ENCODE results near the gene ATP5PD. TPM values are rescaled to one million over a fixed set of nuclear protein-coding genes. Genes with fewer than 3 reads are reported as not detected.
A peak's percentile ranks its signal among the peaks of the same experiment; 100 is the strongest.

ATP5PD gene
- total RNA-seq, 1 experiment from 2014 or later: 413 TPM

DNA sequence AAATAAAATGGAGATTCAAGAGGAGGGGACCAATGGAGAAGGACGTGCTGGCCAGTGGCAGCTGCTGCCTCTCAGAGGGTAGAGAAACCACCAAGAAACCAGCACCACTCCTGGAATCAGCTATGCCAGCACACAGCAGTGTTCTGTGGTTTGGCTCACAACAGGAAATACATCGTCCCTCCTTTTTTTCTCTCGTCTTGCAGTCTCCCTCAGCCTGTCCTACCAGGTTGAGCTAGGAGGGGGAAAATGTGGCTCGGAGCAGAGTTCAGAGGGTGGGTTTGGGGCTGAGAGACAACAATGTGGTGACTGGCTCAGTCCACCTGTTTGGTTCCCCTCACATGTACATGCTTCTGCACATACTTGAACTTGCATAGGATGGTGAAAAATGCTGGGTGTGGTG, 21.1 kb upstream of the ATP5PD start:
- no peaks in the 10 kb centered on the region for H3K9me3 ChIP-seq (ENCODE audit: control insufficient read depth, insufficient read depth, low read depth, low read length)
- CTCF ChIA-PET: interaction anchor here (2.8 kb wide), 1 partner anchor 38 kb away, joined by 13 read pairs; no protein-coding TSS in a partner anchor
- peak; percentile 42; the same call in 1 of the 2 replicates for ATAC-seq

DNA sequence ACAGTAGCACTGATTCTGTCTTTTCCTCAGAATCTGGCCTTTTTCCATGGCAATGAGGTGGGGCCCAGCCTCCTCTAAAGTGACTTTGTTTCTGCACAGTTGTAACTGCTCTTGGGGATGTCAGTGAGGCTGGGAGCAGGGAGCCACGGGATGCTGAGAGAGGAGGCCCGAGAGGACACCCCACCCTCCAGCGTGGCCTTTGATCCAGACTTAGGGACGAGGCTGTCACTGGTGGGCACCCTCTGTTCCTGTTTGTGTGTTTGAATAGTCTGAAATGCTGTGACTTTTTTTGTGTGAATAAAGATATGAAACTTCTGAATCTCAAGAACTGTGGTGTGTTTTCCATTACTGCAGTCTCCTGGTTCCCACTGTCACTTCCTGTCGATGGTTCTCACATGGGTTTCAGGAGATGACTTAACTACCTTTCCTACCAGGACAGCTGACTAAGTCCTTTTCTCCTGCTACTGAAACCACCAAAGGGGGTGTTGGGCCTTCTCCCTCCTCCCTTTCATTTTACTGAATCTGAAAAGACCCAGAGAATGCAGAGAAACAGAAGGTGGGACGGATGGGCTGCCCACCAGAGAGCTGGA, 18.9 kb upstream of the ATP5PD start:
- no TSS peak for BruUV-seq (replicated peaks)
- DNase-seq (ENCODE audit: low read depth, low spot score): no peak
- Histone ChIP-seq H3K36me3 (ENCODE audit: control insufficient read depth, insufficient read depth, low read length) (0 out of 2 replicates have a peak, but pooled peaks cover 2% of the 10 kb centered on the region), H3K4me3 (ENCODE audit: low read depth in 2 of 2, low read length in 2 of 2) (no peak overlapping the region), H3K9me3 (ENCODE audit: control insufficient read depth, insufficient read depth, low read depth, low read length) (no peaks in the 10 kb centered on the region), H3K27ac (ENCODE audit: low read length) (no peak overlapping the region), H3K27me3 (ENCODE audit: control insufficient read depth, insufficient read depth, low read length) (no peaks in the 10 kb centered on the region), H3K4me1 (ENCODE audit: control insufficient read depth, insufficient read depth, low read length) (no peaks in the 10 kb centered on the region)
- CTCF ChIA-PET: interaction anchor here (0.5 to 0.9 kb wide), 2 partner anchors 39 to 78 kb away, joined by 3 read pairs; no protein-coding TSS in a partner anchor
- no peak for ATAC-seq
- TF ChIP-seq, protein P1, sequence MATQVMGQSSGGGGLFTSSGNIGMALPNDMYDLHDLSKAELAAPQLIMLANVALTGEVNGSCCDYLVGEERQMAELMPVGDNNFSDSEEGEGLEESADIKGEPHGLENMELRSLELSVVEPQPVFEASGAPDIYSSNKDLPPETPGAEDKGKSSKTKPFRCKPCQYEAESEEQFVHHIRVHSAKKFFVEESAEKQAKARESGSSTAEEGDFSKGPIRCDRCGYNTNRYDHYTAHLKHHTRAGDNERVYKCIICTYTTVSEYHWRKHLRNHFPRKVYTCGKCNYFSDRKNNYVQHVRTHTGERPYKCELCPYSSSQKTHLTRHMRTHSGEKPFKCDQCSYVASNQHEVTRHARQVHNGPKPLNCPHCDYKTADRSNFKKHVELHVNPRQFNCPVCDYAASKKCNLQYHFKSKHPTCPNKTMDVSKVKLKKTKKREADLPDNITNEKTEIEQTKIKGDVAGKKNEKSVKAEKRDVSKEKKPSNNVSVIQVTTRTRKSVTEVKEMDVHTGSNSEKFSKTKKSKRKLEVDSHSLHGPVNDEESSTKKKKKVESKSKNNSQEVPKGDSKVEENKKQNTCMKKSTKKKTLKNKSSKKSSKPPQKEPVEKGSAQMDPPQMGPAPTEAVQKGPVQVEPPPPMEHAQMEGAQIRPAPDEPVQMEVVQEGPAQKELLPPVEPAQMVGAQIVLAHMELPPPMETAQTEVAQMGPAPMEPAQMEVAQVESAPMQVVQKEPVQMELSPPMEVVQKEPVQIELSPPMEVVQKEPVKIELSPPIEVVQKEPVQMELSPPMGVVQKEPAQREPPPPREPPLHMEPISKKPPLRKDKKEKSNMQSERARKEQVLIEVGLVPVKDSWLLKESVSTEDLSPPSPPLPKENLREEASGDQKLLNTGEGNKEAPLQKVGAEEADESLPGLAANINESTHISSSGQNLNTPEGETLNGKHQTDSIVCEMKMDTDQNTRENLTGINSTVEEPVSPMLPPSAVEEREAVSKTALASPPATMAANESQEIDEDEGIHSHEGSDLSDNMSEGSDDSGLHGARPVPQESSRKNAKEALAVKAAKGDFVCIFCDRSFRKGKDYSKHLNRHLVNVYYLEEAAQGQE (IDR thresholded peaks at IDR 0.05; ENCODE audit: insufficient read depth in 1 of 2, low read depth in 2 of 2, low read length in 1 of 2): no peak
- TF ChIP-seq, protein P2, sequence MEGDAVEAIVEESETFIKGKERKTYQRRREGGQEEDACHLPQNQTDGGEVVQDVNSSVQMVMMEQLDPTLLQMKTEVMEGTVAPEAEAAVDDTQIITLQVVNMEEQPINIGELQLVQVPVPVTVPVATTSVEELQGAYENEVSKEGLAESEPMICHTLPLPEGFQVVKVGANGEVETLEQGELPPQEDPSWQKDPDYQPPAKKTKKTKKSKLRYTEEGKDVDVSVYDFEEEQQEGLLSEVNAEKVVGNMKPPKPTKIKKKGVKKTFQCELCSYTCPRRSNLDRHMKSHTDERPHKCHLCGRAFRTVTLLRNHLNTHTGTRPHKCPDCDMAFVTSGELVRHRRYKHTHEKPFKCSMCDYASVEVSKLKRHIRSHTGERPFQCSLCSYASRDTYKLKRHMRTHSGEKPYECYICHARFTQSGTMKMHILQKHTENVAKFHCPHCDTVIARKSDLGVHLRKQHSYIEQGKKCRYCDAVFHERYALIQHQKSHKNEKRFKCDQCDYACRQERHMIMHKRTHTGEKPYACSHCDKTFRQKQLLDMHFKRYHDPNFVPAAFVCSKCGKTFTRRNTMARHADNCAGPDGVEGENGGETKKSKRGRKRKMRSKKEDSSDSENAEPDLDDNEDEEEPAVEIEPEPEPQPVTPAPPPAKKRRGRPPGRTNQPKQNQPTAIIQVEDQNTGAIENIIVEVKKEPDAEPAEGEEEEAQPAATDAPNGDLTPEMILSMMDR (IDR thresholded peaks at IDR 0.05): no peak
- TF ChIP-seq SIN3A (IDR thresholded peaks at IDR 0.05; ENCODE audit: borderline replicate concordance, insufficient read depth, low read depth, low read length) (no peak), POLR2AphosphoS5 (IDR thresholded peaks at IDR 0.05; ENCODE audit: low read depth, low read length) (no peak), TCF7L2 (IDR thresholded peaks at IDR 0.05; ENCODE audit: low read depth, low read length) (no peak)
- in situ Hi-C loops (cut with HindIII; ENCODE audit: low pct_unique_long_range_greater_than_20kb, low sequenced_read_pairs): no loop called here
- POLR2A ChIA-PET: no interaction called here
- intact Hi-C loops (cut with micrococcal nuclease; ENCODE audit: unreplicated experiment): no loop called here

More for the DNA sequence above, 21.1 kb upstream of the ATP5PD start:
- Histone ChIP-seq H3K4me1 (ENCODE audit: control insufficient read depth, insufficient read depth, low read length) (no peaks in the 10 kb centered on the region), H3K27me3 (ENCODE audit: control insufficient read depth, insufficient read depth, low read length) (no peaks in the 10 kb centered on the region), H3K4me3 (ENCODE audit: low read depth in 2 of 2, low read length in 2 of 2) (no peak overlapping the region), H3K27ac (ENCODE audit: low read length) (no peak overlapping the region; the same call in 1 of the 2 replicates), H3K36me3 (ENCODE audit: control insufficient read depth, insufficient read depth, low read length) (no peaks in the 10 kb centered on the region)
- no TSS peak for BruUV-seq (replicated peaks)
- no peak for DNase-seq (ENCODE audit: low read depth, low spot score)
- POLR2A ChIA-PET: no interaction called here
- intact Hi-C loops (cut with micrococcal nuclease; ENCODE audit: unreplicated experiment): no loop called here
- TF ChIP-seq, protein P2 (IDR thresholded peaks at IDR 0.05): no peak
- TF ChIP-seq TCF7L2 (IDR thresholded peaks at IDR 0.05; ENCODE audit: low read depth, low read length) (no peak), POLR2AphosphoS5 (IDR thresholded peaks at IDR 0.05; ENCODE audit: low read depth, low read length) (no peak), SIN3A (IDR thresholded peaks at IDR 0.05; ENCODE audit: borderline replicate concordance, insufficient read depth, low read depth, low read length) (no peak)
- TF ChIP-seq, protein P1 (IDR thresholded peaks at IDR 0.05; ENCODE audit: insufficient read depth in 1 of 2, low read depth in 2 of 2, low read length in 1 of 2): no peak
- in situ Hi-C loops (cut with HindIII; ENCODE audit: low pct_unique_long_range_greater_than_20kb, low sequenced_read_pairs): no loop called here

Measured in Panc1 (cell line).